Measurements from ENCODE around the gene MAP4.
"Not testable (repeated sequence)": the region's sequence is repeated elsewhere in the genome, so short reads cannot be mapped to it uniquely, and the experiment has no call there.

Gene MAP4

DNA sequence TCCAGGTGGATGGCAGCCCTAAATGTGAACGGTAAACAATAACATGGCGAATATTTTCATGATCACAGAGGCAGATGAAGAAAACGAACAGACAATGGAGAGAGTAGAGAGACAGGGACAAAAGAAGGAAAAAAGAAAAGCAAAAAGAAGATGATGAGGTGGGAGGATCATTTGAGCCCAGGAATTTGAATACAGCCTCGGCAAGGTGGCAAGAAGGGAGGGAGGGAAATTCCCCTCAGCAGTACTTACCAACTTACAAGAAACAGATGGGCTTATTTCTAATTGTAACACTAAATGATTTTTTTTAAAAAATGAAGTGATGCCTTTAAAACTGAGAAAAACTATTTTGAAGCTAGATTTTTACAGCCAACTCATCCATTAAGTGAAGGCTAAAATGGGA lies 6.0 kb upstream of the MAP4 start:
- no peak overlapping the region for H3K4me3 ChIP-seq (ENCODE audit: low read depth, low read length)
- no peak for DNase-seq (ENCODE audit: low read depth)

- DNase-seq (ENCODE audit: low read depth), result peak; percentile 29
- no peak overlapping the region for H3K4me3 ChIP-seq (ENCODE audit: low read depth, low read length)
Measured at GRCh38 chr3:48018841-48019240, 2.6 kb upstream of the MAP4 start.

- DNase-seq (ENCODE audit: low read depth), result no peak
Measured at GRCh38 chr3:48015431-48016180, 610 bp downstream of the MAP4 start.

GRCh38 chr3:48014358-48014757 lies 1.9 kb downstream of the MAP4 start:
- no peak for DNase-seq (ENCODE audit: low read depth)
- H3K4me3 ChIP-seq (ENCODE audit: low read depth, low read length), result no peak overlapping the region

More at GRCh38 chr3:48015431-48016180, 610 bp downstream of the MAP4 start:
- H3K4me3 ChIP-seq (ENCODE audit: low read depth, low read length), result no peak overlapping the region

GRCh38 chr3:48013288-48013980 lies 2.8 kb downstream of the MAP4 start:
- no peak overlapping the region for H3K4me3 ChIP-seq (ENCODE audit: low read depth, low read length)
- DNase-seq (ENCODE audit: low read depth), result peak; percentile 41

- no peak for DNase-seq (ENCODE audit: low read depth)
- no peak overlapping the region for H3K4me3 ChIP-seq (ENCODE audit: low read depth, low read length)
Measured at GRCh38 chr3:48012659-48013058, 3.6 kb downstream of the MAP4 start.

DNA sequence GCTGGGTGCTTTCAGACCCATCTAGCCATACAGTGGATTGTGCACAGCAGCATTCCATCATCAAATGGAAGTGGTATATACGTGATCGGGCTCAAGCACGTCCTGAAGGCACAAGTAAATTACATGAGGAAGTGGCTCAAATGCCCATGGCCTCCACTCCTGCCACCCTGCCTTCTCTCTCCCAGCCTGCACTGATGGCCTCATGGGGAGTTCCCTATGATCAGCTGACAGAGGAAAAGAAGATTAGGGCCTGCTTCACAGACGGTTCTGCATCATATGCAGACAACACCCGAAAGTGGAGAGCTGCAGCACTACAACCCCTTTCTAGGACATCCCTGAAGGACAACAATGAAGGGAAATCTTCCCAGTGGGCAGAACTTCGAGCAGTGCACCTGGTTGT lies 8.2 kb downstream of the MAP4 start:
- DNase-seq (ENCODE audit: low read depth); H3K4me3 ChIP-seq (ENCODE audit: low read depth, low read length): not testable (repeated sequence)

- DNase-seq (ENCODE audit: low read depth); H3K4me3 ChIP-seq (ENCODE audit: low read depth, low read length): not testable (repeated sequence)
Measured at GRCh38 chr3:48007361-48007760, 8.9 kb downstream of the MAP4 start.

- H3K4me3 ChIP-seq (ENCODE audit: low read depth, low read length); DNase-seq (ENCODE audit: low read depth): not testable (repeated sequence)
Measured at GRCh38 chr3:48006794-48007193, 9.4 kb downstream of the MAP4 start.

- no peak for DNase-seq (ENCODE audit: low read depth)
- H3K4me3 ChIP-seq (ENCODE audit: low read depth, low read length), result no peak overlapping the region
Measured at GRCh38 chr3:48004694-48005093, 11.5 kb downstream of the MAP4 start.

DNA sequence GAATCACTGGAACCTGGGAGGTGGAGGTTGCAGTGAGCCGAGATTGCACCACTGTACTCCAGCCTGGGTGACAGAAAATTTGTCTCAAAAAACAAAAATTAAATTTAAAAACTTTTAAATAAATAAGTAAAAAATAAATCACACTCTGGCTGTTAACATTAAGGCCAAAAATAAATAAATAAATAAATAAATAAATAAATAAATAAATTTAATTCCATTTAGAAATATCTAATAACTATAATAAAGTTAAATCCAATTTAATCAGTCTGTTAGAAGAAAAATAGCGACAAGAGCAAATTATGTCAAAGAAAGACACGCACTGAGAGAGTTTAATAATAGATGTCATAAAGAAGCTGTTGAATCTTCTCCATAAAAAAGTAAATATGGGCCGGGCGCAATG lies 13.4 kb downstream of the MAP4 start:
- no peak for DNase-seq (ENCODE audit: low read depth)
- no peak overlapping the region for H3K4me3 ChIP-seq (ENCODE audit: low read depth, low read length)

- H3K4me3 ChIP-seq (ENCODE audit: low read depth, low read length), result no peak overlapping the region
- no peak for DNase-seq (ENCODE audit: low read depth)
Measured at GRCh38 chr3:48001991-48002390, 14.2 kb downstream of the MAP4 start.

GRCh38 chr3:48000212-48000611 lies 16.0 kb downstream of the MAP4 start:
- H3K4me3 ChIP-seq (ENCODE audit: low read depth, low read length), result no peak overlapping the region
- no peak for DNase-seq (ENCODE audit: low read depth)

- no peak for DNase-seq (ENCODE audit: low read depth)
- no peak overlapping the region for H3K4me3 ChIP-seq (ENCODE audit: low read depth, low read length)
Measured at GRCh38 chr3:47996440-47996839, 19.8 kb downstream of the MAP4 start.

DNA sequence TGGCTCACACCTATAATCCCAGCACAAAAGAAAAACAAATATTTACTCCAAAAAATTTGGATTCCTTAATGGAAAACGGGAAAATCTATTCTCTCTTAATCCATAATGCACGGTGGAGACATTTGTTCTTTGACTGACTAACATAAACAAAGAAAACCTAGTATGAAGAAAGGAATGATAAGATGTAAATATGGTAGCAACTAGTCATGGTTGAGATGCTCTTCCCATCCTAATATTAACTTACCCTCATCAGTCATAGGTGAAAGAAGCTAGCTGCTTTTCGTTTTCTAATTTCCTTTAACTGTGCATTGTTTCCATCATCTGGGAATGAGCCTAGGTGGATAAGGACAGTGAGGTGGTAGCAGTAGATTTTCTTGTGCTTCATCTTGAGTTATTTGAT lies 22.0 kb downstream of the MAP4 start:
- DNase-seq (ENCODE audit: low read depth), result no peak
- H3K4me3 ChIP-seq (ENCODE audit: low read depth, low read length), result no peak overlapping the region

DNA sequence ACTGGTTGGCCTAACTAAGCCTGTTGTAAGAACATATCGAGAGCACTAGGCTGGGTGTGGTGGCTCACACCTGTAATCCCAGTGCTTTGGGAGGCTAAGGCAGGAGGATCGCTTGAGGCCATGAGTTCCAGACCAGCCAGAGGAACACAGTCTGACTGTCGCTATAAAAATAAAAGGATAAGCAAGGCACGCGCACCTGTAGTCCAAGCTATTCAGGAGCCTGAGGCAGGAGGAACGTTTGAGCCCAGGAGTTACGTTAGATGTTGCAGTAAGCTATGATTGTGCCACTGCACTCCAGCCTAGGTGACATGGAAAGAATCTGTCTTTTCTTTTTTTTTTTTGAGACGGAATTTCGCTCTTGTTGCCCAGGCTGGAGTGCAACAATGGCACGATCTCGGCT lies 24.9 kb downstream of the MAP4 start:
- no peak overlapping the region for H3K4me3 ChIP-seq (ENCODE audit: low read depth, low read length)
- DNase-seq (ENCODE audit: low read depth), result no peak

- DNase-seq (ENCODE audit: low read depth), result peak; percentile 82
- no peak overlapping the region for H3K4me3 ChIP-seq (ENCODE audit: low read depth, low read length)
Measured at GRCh38 chr3:47989981-47990440, 26.2 kb downstream of the MAP4 start.

DNA sequence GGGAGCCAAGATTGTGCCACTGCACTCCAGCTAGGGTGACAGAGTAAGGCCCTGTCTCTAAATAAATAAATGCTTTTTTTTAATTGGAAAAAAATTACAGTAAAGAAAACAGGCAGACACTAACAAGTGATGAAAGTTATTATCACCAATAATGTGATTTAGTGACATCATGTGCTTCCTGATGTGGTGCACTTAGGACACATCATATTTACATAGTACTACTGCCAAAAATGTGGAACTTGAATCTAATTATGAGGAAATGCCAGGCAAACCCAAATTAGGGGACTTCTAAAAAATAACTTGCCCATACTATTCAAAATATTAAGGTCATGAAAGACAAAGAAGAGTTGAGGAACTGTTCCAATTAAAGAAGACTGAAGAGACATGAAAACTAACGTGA lies 30.8 kb downstream of the MAP4 start:
- DNase-seq (ENCODE audit: low read depth), result no peak
- H3K4me3 ChIP-seq (ENCODE audit: low read depth, low read length), result no peak overlapping the region

- DNase-seq (ENCODE audit: low read depth), result peak; percentile 36
- no peak overlapping the region for H3K4me3 ChIP-seq (ENCODE audit: low read depth, low read length)
Measured at GRCh38 chr3:47984075-47984728, 32.0 kb downstream of the MAP4 start.

DNA sequence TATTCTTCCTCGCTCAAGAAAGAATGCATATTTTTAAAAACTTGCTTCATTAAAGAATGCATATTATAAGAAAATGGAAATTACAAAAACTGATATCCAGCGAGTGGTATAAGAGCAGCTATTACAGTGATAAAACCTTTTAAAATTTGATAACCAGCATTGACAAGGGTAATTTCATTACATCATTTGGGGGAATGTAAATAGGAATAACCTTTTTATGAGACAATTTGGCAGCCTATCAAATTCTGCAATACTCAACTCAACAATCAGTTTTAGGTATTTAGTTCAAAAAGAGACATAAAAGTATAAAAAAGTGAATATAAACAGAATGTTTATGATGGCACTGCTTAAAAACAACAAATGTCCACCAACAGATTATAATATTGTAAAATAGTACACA lies 35.4 kb downstream of the MAP4 start:
- no peak for DNase-seq (ENCODE audit: low read depth)
- H3K4me3 ChIP-seq (ENCODE audit: low read depth, low read length), result no peak overlapping the region
